ENCODE measurements around the gene ITPR3.

DNA sequence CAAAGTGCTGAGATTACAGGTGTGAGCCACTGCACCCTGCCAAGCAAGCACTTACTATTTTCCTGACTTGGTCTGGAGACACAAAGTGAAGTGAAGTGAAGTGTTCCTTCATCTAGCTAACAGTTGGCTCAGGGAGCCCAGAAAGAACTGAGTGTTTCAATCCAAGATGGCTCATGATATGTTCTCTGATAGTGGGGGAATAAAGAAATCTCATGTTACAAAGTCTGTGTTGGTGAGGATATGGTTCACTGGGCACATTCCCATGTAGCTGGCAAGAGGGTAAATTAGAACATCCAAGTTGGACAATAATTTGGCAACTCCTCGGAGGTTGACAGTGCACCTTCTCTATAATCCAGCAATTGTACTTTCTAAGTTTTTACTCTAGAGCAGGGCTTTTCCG lies 5.0 kb upstream of the ITPR3 start:
- TF ChIP-seq CTCF (IDR thresholded peaks at IDR 0.05) (no peak), POLR2A (IDR thresholded peaks at IDR 0.05) (no peak)
